ENCODE results near the gene MMP14.
"Not testable (repeated sequence)": the region's sequence is repeated elsewhere in the genome, so short reads cannot be mapped to it uniquely, and the experiment has no call there.

Gene MMP14

DNA sequence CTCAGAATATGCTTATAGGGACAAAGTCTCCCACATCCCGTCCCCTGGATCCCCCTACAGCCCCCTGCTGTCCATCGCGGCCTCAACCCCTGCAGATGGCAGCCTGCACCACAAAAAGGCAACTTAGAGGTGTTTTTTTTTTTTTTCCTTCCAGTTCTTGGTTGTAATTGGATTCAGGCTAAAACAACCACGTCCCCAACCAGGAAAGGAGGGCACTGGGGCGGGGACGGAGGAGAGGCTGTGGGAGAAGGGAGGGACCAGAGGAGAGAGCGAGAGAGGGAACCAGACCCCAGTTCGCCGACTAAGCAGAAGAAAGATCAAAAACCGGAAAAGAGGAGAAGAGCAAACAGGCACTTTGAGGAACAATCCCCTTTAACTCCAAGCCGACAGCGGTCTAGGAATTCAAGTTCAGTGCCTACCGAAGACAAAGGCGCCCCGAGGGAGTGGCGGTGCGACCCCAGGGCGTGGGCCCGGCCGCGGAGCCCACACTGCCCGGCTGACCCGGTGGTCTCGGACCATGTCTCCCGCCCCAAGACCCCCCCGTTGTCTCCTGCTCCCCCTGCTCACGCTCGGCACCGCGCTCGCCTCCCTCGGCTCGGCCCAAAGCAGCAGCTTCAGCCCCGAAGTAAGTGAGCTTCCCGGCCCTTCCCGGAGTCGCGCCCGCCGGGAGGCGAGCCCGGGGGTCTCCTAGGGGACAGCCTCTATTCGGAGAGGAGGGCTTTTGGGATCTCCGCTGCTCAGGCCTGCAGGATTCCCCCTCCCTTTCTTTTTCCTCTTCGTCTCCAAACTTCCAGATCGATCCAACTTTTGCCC lies at the start of gene MMP14:
TSS of gene MMP14 (plus strand) at position 285 of the 813 bp plus-strand sequence. CDS start at position 518, 233 bp downstream.
- intact Hi-C loops (cut with DNase I): loop anchor here (10.0 kb wide), 2 partner anchors 68 to 262 kb away; no protein-coding TSS in a partner anchor
- peak in 16 of 42 donors; percentile 19 to 61 (median 43) for DNase-seq

DNA sequence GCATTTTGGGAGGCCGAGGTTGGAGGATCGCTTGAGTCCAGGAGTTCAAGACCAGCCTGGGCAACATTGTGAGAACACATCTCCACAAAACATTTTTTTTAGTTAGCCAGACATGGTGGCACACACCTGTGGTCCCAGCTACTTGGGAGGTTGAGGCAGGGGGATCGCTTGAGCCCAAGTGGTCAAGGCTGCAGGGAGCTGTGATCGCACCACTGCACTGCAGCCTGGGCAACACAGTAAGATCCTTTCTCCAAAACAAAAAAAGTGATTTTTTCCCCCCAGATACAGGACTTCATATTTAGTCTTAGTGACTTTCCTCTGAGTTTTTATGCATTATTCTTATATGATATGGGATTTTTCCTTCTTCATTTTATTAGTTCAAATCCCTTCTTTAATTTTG lies 49.7 kb upstream of the MMP14 start:
- DNase-seq: no peak
- intact Hi-C loops (cut with DNase I): no loop called here

DNA sequence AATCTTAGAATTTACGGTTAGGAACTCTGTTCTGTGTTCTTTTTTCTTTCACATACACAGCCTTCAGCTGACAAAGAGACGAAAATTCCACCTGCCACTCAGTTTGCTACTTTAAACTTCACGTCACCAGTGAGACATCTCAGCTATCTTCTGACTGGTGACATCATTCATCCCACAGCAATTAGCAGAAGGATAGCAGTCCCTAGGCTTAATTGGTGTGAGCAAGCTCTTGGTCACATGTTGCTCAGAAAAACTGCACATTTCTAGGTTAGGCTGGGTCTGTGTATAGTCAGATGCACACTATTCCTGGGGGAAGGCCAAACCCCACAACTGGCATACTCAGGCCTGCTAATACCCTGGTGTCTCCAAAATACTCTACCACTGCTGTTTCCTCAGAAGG lies 45.1 kb upstream of the MMP14 start:
- intact Hi-C loops (cut with DNase I): no loop called here
- DNase-seq: no peak

DNA sequence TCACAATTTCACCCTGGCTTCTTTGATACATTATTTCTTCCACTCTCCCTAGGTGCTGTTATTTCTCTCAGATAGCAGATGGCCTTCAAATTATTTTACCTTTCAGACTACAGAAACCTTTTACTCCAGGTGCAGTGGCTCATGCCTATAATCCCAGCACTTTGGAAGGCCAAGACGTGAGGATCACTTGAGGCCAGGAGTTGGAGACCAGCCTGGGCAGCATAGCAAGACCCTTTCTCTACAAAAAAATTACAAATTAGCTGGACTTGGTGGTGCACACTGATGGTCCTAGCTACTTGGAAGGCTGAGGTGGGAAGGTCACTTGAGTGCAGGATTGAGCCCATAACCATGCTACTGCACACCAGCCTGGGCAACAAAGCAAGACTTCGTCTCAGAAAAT lies 44.2 kb upstream of the MMP14 start:
- DNase-seq: no peak
- intact Hi-C loops (cut with DNase I): no loop called here

DNA sequence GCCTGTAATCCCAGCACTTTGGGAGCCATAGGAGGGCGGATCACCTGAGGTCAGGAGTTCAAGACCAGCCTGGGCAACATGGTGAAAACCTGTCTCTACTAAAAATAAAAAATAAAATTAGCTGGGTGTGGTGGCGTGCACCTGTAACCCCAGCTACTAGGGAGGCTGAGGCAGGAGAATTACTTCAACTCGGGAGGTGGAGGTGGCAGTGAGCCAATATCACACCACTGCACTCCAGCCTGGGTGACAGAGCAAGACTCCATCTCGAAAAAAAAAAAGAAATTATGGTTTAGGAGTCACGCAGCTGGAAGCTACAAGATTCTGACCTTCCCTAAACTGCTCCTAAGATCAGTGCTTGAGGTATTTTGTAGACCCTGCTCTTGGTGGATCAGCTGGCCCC lies 42.8 kb upstream of the MMP14 start:
- intact Hi-C loops (cut with DNase I); DNase-seq: not testable (repeated sequence)

DNA sequence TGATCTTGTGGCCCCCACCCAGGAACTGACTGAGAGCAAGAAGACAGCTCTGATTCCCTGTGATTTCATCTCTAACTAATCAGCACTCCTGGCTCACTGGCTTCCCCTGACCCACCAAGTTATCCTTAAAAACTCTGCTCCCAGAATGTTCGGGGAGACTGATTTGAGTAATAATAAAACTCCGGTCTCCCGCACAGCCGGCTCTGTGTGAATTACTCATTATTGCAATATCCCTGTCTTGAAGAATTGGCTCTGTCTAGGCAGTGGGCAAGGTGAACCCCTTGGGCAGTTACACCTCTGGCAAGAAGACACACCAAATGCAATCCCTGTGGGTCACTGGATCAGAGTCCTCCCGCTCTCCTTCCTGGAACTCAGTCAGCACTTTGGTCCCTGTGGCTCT lies 42.4 kb upstream of the MMP14 start:
- intact Hi-C loops (cut with DNase I): no loop called here

DNA sequence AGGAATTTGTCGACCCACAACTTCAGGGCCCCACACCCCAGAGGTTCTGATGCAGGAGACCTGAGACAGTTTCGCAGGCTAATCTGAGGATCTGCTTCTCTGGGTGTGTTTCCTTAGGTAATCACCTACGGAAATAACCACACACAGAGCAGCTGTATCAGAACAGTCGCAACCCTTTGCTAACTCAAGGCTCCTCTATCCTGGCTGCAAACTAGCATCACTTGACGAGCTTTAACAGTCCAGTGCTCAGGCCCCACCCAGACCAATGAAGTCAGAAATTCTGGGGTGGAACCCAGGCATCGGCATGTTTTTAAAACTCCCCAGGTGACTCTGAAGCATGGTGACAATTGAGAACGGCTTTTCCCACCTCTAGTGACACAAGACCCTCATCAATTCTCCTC lies 41.8 kb upstream of the MMP14 start:
- no peak for DNase-seq
- intact Hi-C loops (cut with DNase I): no loop called here

More for the DNA sequence above, 42.4 kb upstream of the MMP14 start:
- no peak for DNase-seq

DNA sequence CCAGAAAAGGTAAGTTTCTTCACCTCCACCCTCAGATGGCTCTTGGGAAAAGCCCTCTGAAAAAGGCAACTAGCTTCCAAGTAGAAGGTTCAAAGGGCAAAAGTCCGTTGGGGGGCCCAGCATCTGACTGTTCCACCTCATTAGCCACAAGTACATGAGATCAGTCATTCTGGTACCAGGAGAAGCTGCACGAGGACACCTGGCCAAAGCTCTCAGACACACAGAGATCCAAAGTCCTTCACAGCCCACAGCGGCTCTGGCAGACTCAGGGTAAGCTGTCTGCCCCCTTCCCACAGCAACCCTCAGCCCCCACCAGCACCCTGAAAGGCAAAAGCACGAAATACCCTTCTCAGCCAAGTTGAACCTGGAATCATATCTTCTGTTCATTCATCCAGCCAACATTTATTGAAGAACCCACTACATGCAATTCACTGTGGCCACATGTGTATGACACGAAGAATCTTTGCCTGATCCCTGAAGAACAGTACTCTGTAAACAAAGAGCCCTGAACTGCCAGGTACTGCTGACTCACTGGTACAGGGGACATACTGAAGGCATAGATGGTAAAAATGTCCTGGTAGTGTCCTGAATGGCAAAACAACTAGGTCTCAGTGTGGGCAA lies 40.2 kb upstream of the MMP14 start:
- no peak for DNase-seq
- intact Hi-C loops (cut with DNase I): no loop called here

DNA sequence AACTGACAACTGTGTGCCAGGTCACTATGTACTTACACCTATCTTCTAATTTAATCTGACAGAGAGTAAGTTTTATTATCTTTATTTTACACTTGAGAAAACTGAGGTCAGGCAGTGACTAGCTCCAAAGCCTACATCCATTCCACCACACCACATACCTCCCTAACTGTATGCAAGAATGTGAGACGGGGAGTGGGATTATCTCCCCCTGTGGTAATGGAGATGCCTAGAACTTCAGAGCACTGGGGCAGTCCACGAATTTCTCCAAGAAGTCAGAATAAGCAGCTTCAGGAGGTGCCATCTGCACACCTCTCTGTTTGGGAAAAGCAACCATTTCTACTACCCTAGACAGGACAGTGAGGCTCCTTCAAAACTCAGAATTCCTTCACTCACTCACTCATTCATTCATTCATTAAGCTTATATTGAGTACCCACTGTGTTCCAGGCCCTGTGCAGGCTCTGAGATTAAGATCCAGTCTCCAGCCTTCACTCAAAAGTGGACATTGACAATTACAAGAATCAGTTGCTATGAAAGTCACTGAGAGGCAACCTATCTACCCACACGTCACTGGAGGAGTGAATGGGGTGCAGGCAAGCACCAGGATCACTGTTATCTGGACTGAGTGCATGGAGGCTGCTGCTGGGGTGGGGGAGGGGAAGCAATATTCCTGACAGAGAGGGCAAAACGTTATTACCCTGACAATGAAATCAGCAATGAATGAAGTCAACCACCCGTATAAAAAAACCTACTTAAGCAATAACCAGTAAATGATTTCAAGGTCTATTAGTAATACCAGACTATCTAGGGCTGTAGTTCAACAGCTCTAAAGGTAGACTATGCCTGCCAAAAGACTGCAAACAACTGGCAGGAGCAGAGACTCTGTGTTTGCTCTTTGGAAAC lies 39.1 kb upstream of the MMP14 start:
- no peak for DNase-seq
- intact Hi-C loops (cut with DNase I): no loop called here

DNA sequence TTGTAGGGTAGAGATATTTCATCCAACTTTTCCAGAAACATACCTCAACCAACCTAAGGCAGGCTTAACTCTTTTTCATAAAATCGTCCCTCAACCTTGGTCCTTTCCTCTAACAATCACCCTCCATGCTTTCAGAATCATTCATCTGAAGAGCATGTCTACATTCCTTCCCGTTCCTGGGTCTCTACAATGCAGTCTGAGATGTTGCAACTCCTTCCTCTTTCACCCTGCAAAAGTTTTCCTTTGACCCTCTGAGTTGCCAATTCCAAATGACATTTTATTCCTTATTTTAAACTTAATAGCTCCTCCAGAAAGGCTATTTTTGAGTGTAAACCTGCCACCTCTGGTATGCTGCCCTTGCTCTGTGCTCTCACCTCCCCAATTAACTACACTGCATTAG lies 37.9 kb upstream of the MMP14 start:
- no peak for DNase-seq
- intact Hi-C loops (cut with DNase I): no loop called here

DNA sequence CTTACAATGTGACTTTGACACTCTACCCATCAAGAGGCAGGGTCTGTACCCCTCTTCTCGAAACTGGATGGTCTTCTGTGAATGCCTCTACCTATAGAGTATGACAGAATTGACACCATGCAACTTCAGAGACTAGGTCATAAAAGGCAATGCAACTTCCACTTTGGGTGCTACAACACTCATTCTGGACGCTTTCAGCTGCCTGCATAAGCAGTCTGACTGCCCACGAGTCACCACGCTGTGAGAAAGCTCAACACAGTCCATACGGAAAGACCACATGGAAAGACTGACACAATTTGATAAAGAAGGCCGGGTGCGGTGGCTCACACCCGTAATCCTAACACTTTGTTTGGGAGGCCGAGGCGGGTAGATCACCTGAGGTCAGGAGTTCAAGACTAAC lies 36.0 kb upstream of the MMP14 start:
- intact Hi-C loops (cut with DNase I): no loop called here
- no peak for DNase-seq

DNA sequence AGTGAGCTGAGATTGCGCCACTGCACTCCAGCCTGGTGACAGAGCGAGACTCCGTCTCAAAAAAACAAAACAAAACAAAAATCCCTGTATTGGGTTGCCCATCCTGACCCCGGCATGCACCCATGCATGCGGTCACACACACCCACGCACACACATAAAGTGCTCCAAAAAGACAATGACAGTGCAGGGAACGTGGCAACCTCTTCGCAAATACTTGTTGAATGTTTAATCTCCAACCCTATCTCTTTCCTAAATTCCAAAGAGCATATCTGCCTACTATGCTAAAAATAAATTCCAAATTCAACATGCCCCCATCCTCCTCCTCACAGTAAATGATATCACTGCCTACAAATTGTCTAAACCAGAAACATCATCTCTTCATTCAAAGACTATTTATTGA lies 34.7 kb upstream of the MMP14 start:
- peak in 3 of 42 donors; percentile 18 to 43 (median 20) for DNase-seq
- intact Hi-C loops (cut with DNase I): no loop called here

DNA sequence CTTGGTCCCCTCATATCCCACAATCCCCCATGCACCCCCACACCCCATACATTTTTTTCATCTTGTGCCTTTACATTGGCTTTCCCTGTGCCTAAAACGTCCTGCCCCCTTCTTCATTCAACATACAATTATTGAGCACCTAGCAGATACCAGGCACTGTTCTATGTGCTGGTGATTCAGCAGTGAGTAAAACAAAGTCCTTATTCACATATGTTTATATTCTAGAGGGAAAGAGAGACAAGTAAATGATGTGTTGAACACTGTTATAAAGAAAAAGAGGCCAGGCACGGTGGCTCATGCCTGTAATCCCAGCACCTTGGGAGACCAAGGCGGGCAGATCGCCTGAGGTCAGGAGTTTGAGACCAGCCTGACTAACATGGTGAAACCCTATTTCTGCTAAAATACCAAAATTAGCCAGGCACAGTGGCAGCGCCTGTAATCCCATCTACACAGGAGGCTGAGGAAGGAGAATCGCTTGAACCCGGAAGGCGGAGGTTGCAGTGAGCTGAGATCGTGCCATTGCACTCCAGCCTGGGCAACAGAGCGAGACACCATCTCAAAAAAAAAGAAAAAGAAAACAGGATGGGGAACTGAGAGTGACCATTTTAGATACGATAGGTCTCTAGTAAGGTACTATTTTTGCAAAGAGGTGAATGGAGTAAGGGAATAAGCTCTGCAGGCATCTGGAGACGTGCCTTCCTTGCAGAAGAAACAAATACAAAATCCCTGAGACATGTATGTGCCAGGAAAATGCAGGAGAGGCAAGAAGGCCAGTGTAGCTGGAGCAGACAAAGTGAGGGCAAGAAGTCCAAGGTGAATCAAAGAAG lies 33.3 kb upstream of the MMP14 start:
- no peak for DNase-seq
- intact Hi-C loops (cut with DNase I): no loop called here

DNA sequence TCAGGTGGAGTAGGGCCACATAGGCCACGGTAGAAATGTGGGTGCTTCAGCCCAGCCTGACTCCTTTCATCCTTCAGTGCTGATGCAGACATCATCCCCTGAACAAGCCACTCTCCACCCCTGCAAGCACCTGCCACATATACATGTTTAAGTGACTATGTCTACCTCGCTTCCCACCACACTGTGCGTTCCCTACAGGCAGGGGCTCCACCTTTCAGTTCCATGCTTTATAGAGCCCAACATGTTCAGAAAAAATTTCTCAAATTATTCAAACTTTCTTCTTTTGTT lies 32.8 kb upstream of the MMP14 start:
- intact Hi-C loops (cut with DNase I): no loop called here
- DNase-seq: no peak

DNA sequence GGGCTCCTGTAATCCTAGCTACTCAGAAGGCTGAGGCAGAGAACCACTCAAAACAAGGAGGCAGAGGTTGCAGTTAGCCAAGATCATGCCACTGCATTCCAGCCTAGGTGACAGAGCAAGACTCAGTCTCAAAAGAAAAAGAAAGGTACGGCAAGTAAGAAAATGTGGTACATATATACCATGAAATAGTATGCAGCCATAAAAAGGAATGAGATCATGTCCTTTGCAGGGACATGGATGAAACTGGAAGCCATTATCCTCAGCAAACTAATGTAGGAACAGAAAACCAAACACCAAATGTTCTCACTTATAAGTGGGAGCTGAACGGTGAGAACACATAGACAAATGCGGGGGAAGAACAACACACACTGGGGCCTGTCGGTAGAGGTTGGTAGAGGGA lies 31.1 kb upstream of the MMP14 start:
- DNase-seq; intact Hi-C loops (cut with DNase I): not testable (repeated sequence)

DNA sequence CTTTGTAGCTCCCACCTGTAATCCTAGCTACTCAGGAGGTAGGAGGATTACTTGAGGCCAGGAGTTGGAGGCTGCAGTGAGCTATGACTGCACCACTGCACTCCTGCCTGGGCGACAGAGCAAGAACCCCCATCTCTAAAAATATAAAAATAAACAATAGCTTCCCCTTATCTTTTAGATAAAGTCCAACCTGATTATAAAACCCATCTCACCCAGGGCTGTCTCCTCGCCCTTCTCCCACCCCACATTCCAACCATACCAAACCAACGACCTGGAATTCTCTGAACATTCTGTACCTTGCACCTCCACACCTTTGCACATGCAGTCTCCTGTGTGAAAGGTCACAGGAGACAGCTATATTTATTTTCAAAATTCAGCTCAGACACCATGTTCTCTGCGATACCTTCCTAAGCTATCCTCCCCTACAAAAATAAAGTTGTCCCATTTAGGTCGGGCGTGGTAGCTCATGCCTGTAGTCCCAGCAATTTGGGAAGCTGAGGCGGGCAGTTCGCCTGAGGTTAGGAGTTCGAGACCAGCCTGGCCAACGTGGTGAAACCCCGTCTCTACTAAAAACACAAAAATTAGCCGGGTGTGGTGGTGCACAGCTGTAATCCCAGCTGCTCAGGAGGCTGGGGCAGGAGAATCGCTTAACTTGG lies 28.8 kb upstream of the MMP14 start:
- intact Hi-C loops (cut with DNase I): no loop called here
- DNase-seq: no peak

DNA sequence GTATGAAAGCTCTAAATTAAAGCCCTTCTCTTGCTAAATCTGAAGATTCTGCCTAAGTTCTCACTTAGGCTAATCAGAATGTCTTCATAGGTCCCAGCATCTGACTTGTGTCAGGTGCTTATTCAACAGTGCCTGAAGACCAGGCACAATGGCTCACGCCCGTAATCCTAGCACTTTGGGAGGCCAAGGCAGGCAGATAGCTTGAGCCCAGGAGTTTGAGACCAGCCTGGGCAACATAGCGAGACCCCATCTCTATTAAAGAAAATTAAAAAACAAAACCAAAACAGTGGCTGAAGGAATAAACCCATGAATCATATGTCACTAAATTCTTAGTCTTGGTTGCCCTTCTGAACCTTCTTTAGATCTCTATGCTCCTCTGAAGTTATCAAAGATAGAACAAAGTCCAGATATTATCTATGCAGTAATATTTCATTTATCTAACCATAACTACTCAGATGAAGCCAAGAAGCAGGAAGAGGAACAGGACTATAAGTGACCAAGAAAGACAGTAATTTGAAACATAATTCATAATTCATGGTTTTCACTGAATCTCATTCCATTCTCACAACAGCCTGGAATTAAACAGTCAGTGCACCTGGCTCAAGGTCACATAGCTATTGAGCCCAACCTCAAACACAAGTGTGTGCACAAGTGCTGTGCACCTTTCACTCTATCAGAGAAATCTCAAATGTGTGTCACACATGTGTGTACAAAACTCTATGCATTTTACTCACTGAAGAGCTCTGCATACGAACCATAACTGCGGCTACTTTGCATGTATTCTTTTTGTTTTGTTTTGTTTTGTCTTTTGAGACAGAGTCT lies 27.8 kb upstream of the MMP14 start:
- intact Hi-C loops (cut with DNase I): no loop called here
- no peak for DNase-seq

DNA sequence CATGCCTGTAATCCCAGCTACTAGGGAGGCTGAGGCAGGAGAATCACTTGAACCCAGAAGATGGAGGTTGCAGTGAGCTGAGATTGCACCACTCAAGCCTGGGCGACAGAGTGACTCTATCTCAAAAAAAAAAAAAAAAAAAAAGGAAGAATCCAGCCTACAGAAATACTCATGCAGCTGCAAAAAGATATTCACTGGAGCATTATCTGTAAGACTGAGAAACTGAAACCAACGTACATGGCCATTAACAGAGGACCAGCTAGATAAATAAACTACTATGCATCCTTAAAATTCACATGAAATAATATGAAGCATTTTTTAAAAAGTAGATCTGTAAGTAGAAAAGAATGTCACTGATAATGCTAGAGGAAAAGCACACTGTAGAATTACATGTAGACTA lies 24.7 kb upstream of the MMP14 start:
- DNase-seq: no peak
- intact Hi-C loops (cut with DNase I): no loop called here
